Mammary epithelial cell (primary cell): Measurements from ENCODE around the gene ZNF222.

ENCODE experiments used
- CTCF ChIP-seq, 2 donors: IDR thresholded peaks in 1 of 2; conservative IDR thresholded peaks in 1 of 2; 2 replicates each; pipeline ENCODE4 v1.5.1; 2011 to 2012; ENCODE audit warnings: inconsistent platforms in 2 of 2, low read length in 2 of 2, mild to moderate bottlenecking in 2 of 2, control low read depth in 1 of 2, low read depth in 1 of 2; ENCODE audit not compliant: insufficient read depth in 1 of 2; ENCODE audit errors: extremely low read depth in 1 of 2
- EZH2 ChIP-seq: IDR thresholded peaks from 2 replicates; pipeline ENCODE4 v1.6.1; 2012; ENCODE audit warnings: low read length, inconsistent platforms, borderline replicate concordance

DNA sequence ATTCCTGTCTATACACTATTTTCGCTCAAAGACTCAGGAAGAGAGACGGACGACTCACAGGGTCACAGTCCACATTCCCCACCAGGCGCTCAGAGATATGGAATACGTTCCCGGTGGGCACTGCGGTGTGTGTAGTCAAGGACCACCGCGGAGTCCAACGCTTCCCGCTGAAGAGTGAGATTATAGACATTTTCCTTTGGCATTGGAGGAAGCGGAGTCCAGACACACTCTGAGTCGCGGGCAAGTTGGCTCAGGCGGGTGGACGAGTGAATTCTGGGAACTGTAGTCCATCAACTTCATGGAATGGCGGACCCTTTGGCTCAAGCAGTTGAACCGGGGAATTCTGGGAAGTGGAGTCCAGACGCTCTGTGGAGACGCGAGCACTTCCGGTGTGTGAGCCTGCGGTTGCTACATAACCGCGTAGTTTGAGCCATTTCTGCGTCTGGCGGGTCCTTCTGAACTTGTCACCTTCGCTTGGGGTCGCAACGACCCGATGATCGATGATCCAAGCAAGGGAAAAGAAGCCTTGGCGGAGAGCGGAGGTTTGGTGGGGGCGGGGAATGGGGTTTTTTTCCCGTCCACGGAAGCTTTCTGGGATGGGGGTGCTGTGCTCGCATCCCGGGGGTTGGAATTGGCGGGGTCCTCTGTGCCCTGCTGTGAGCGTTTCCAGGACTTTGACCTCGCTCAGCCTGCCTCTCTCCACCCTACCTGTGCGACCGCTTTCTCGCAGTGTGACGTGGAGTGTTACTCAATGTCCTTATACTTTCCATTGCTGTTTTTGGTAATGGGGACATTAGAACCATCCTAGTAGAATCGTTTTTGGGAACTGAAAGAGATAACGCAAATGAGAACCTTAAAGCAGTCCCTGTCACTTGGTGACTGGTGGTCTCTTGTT is 22.4 kb upstream of the ZNF222 start, which contains the start of gene ZNF230:
- TF ChIP-seq EZH2 (no peak), CTCF (conservative IDR thresholded peaks at IDR 0.05 in 1 of 2, IDR thresholded peaks at IDR 0.05 in 1 of 2; ENCODE audit: extremely low read depth in 1 of 2, insufficient read depth in 1 of 2, low read depth in 1 of 2, low read length in 2 of 2) (no peak)
